HT1080 (cell line): ENCODE data around the gene TLNRD1. TPM values are rescaled to one million over a fixed set of nuclear protein-coding genes. Genes with fewer than 3 reads are reported as not detected.
A peak's percentile ranks its signal among the peaks of the same experiment; 100 is the strongest.
"Not testable (repeated sequence)": the region's sequence is repeated elsewhere in the genome, so short reads cannot be mapped to it uniquely, and the experiment has no call there.

Experiments
- DNase-seq: peaks from one replicate; pipeline ENCODE4 v3.0.0-alpha.2; 2015; ENCODE audit warnings: low read depth
- polyA plus RNA-seq, 2 experiments: library from polyadenylated mRNA; depleted of rRNA; stranded (reverse); fragments of >200 nt; gene quantifications; 2 replicates each; pipeline ENCODE4 v1.2.3, GENCODE V29; 2015
- total RNA-seq: library from RNA; depleted of rRNA; stranded (reverse); fragments of >200 nt; shearing (Covaris generic); gene quantifications from 2 replicates; pipeline ENCODE4 v1.2.3, GENCODE V29; 2014; rRNA removed

Gene TLNRD1
- total RNA-seq, result 17.7 and 20.6 TPM in 2 replicates
- polyA plus RNA-seq (2015; cell fraction: cytosol; rRNA removed), result 18.1 and 20.3 TPM in 2 replicates
- 13.1 and 13.3 TPM in 2 replicates for polyA plus RNA-seq (2015; cell fraction: nucleus; rRNA removed)

- DNase-seq, result peak; percentile 82
These were observed at the start of gene TLNRD1 for GRCh38 chr15:81000624-81001151. TLNRD1 (plus strand) TSS chr15:81000923; CDS start chr15:81002272, 1,349 bp downstream.

GRCh38 chr15:80951941-80952340 is 48.8 kb upstream of the TLNRD1 start:
- DNase-seq, result no peak

GRCh38 chr15:80953001-80953952 is 47.4 kb upstream of the TLNRD1 start:
- no peak for DNase-seq

GRCh38 chr15:80953953-80954778 is 46.6 kb upstream of the TLNRD1 start:
- no peak for DNase-seq

- peak; percentile 99 for DNase-seq
These were observed 44.9 kb upstream of the TLNRD1 start for GRCh38 chr15:80955571-80956452.

- DNase-seq, result no peak
These were observed 43.2 kb upstream of the TLNRD1 start for GRCh38 chr15:80957556-80957955.

GRCh38 chr15:80957976-80958375 is 42.7 kb upstream of the TLNRD1 start:
- no peak for DNase-seq

GRCh38 chr15:80958818-80959495 is 41.8 kb upstream of the TLNRD1 start:
- no peak for DNase-seq

- DNase-seq, result not testable (repeated sequence)
These were observed 35.3 kb upstream of the TLNRD1 start for GRCh38 chr15:80965454-80965853.

GRCh38 chr15:80966431-80967197 is 34.1 kb upstream of the TLNRD1 start:
- no peak for DNase-seq

- DNase-seq, result no peak
These were observed 33.3 kb upstream of the TLNRD1 start for GRCh38 chr15:80967451-80967850.

- DNase-seq, result no peak
These were observed 32.7 kb upstream of the TLNRD1 start for GRCh38 chr15:80967991-80968510.

- no peak for DNase-seq
These were observed 31.4 kb upstream of the TLNRD1 start for GRCh38 chr15:80969316-80969715.

- DNase-seq, result peak; percentile 54
These were observed 30.6 kb upstream of the TLNRD1 start for GRCh38 chr15:80970018-80970657.

GRCh38 chr15:80970658-80971057 is 30.1 kb upstream of the TLNRD1 start:
- DNase-seq, result no peak

GRCh38 chr15:80971143-80971542 is 29.6 kb upstream of the TLNRD1 start:
- no peak for DNase-seq

GRCh38 chr15:80972276-80972675 is 28.4 kb upstream of the TLNRD1 start:
- no peak for DNase-seq

- DNase-seq, result no peak
These were observed 25.8 kb upstream of the TLNRD1 start for GRCh38 chr15:80974914-80975313.
